ENCODE measurements around the gene CUBN. TPM values are rescaled to one million over a fixed set of nuclear protein-coding genes. Genes with fewer than 3 reads are reported as not detected.

The CUBN gene
- total and polyA plus RNA-seq, 10 of the 15 experiments (the other 5 are each of a cell fraction or from before 2014, with no cell fraction given), result under 0.01 to 0.14 (median 0.02) TPM; not detected in 6

DNA sequence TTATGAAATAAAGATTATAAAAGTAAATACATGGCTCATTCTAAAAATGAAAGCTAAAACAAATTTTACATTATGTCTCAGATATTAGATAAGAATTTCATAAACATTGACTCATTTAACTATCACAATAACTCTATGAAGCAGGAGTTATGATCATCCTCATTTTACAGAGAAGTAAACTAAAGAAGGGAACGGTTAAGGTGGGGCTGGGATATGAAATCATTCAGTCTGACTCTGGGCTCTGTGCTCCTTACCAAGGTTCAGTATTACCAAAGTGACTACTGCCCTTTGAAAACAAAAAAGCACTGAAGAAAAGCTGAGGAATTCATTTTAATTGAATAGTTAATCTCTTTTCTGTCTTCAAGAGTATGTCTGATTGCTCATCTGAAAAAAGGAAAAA, 22.1 kb upstream of the CUBN start:
- 48% methylated on average over 1 of the region's 1 CpG for WGBS (ENCODE audit: insufficient coverage, insufficient replicate concordance, low lambda C conversion rate, missing lambda C conversion rate)
- in situ Hi-C loops (cut with MboI), result no loop called here
- H4K20me1 ChIP-seq (ENCODE audit: control insufficient read depth, insufficient read depth), result no peaks in the 10 kb centered on the region

DNA sequence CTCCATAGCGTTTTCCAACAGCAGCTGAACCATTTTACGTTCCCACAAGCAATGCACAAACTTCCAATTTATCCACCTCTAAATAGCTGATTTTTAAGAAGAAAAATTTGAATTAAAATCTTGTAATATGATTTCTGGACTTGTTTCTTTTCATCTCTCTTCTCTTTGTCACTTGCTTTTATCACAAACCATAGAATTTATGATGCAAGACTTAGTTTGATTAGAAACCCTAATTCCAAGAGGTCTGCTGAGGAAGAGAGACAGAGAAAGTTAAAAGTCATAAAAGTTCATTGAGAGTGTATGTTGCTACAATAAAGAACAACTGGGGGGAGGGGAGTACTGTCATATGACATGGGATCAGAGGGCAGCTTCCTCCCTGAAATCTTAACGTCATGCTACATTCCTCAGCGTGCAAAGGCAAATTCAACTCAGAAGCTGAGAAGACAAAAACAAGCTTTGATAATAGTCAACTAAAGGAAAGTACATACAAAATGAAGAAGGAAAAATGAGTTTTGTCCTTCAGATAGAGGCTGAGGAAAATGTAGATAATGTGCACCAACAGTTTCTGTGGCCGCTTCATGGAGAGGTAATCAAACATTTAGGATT, 18.4 kb upstream of the CUBN start:
- Histone ChIP-seq H2AFZ (ENCODE audit: control insufficient read depth, low read depth, low read length) (no peak overlapping the region), H3K9ac (ENCODE audit: control insufficient read depth, insufficient read depth, low read length) (no peak overlapping the region), H4K20me1 (ENCODE audit: control insufficient read depth, insufficient read depth) (no peaks in the 10 kb centered on the region), H3K4me1 (ENCODE audit: control insufficient read depth, insufficient read depth, low read length) (no peaks in the 10 kb centered on the region), H3K4me2 (ENCODE audit: control insufficient read depth, insufficient read depth) (no peak overlapping the region), H3K9me3 (replicated peaks; ENCODE audit: control insufficient read depth, insufficient read depth, low read length) (no peaks in the 10 kb centered on the region), H3K27ac (ENCODE audit: control insufficient read depth, insufficient read depth) (no peak overlapping the region), H3K27me3 (replicated peaks in 1 of 2; ENCODE audit: control insufficient read depth in 2 of 2, insufficient read depth in 2 of 2, low read length in 1 of 2) (no peaks in the 10 kb centered on the region), H3K4me3 (no peak overlapping the region), H3K36me3 (ENCODE audit: control insufficient read depth in 2 of 2, insufficient read depth in 2 of 2, low read length in 1 of 2) (no peaks in the 10 kb centered on the region), H3K79me2 (ENCODE audit: control insufficient read depth, insufficient read depth, low read length) (no peaks in the 10 kb centered on the region)
- 87% methylated on average over 5 of the region's 5 CpGs for WGBS (ENCODE audit: insufficient coverage, insufficient replicate concordance, low lambda C conversion rate, missing lambda C conversion rate)
- ChIA-PET SMC1A (ENCODE audit: uncharacterized antibody, unreplicated experiment) (interaction anchor here (0.7 kb wide), 1 partner anchor 277 kb away, joined by 4 read pairs; no protein-coding TSS in a partner anchor), CTCF (no interaction called here), RAD21 (ENCODE audit: unreplicated experiment) (no interaction called here), POLR2A (no interaction called here)
- TF ChIP-seq IKZF1 (conservative IDR thresholded peaks at IDR 0.05) (no peak), FOS (IDR thresholded peaks at IDR 0.05; ENCODE audit: borderline replicate concordance, extremely low read depth, insufficient read length) (no peak), SMAD5 (IDR thresholded peaks at IDR 0.05; ENCODE audit: low read depth) (no peak), ATF7 (IDR thresholded peaks at IDR 0.05; ENCODE audit: low read depth) (no peak)
- TF ChIP-seq, protein P1, sequence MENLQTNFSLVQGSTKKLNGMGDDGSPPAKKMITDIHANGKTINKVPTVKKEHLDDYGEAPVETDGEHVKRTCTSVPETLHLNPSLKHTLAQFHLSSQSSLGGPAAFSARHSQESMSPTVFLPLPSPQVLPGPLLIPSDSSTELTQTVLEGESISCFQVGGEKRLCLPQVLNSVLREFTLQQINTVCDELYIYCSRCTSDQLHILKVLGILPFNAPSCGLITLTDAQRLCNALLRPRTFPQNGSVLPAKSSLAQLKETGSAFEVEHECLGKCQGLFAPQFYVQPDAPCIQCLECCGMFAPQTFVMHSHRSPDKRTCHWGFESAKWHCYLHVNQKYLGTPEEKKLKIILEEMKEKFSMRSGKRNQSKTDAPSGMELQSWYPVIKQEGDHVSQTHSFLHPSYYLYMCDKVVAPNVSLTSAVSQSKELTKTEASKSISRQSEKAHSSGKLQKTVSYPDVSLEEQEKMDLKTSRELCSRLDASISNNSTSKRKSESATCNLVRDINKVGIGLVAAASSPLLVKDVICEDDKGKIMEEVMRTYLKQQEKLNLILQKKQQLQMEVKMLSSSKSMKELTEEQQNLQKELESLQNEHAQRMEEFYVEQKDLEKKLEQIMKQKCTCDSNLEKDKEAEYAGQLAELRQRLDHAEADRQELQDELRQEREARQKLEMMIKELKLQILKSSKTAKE (IDR thresholded peaks at IDR 0.05; ENCODE audit: low read depth, poor library complexity, severe bottlenecking), result no peak
- DNase-seq (ENCODE audit: low read depth, low spot score) (no peak), FAIRE-seq (no peak), ATAC-seq (no peak)
- in situ Hi-C loops (cut with MboI) (no loop called here), intact Hi-C loops (cut with micrococcal nuclease; ENCODE audit: unreplicated experiment) (no loop called here)
- no TSS peak for BruUV-seq (replicated peaks)

More for the DNA sequence above, 22.1 kb upstream of the CUBN start:
- Histone ChIP-seq H3K9me3 (replicated peaks; ENCODE audit: control insufficient read depth, insufficient read depth, low read length) (no peaks in the 10 kb centered on the region), H2AFZ (ENCODE audit: control insufficient read depth, low read depth, low read length) (no peak overlapping the region), H3K27ac (ENCODE audit: control insufficient read depth, insufficient read depth) (no peak overlapping the region), H3K4me3 (no peak overlapping the region), H3K36me3 (ENCODE audit: control insufficient read depth in 2 of 2, insufficient read depth in 2 of 2, low read length in 1 of 2) (no peaks in the 10 kb centered on the region), H3K4me1 (ENCODE audit: control insufficient read depth, insufficient read depth, low read length) (no peaks in the 10 kb centered on the region), H3K79me2 (ENCODE audit: control insufficient read depth, insufficient read depth, low read length) (no peaks in the 10 kb centered on the region), H3K27me3 (replicated peaks in 1 of 2; ENCODE audit: control insufficient read depth in 2 of 2, insufficient read depth in 2 of 2, low read length in 1 of 2) (no peaks in the 10 kb centered on the region), H3K4me2 (ENCODE audit: control insufficient read depth, insufficient read depth) (no peak overlapping the region), H3K9ac (ENCODE audit: control insufficient read depth, insufficient read depth, low read length) (no peak overlapping the region)
- CTCF ChIA-PET, result no interaction called here
- SMC1A ChIA-PET (ENCODE audit: uncharacterized antibody, unreplicated experiment), result no interaction called here
- ATAC-seq, result no peak
- RAD21 ChIA-PET (ENCODE audit: unreplicated experiment), result interaction anchor here (1.1 kb wide), 1 partner anchor 75 kb away, joined by 3 read pairs; no protein-coding TSS in a partner anchor
- POLR2A ChIA-PET, result no interaction called here
- intact Hi-C loops (cut with micrococcal nuclease; ENCODE audit: unreplicated experiment), result no loop called here
- FAIRE-seq, result no peak
- DNase-seq (ENCODE audit: low read depth, low spot score), result no peak
- no peak for TF ChIP-seq YY1 (IDR thresholded peaks at IDR 0.05; ENCODE audit: low read depth, low read length)
- TF ChIP-seq RB1 (IDR thresholded peaks at IDR 0.05; ENCODE audit: borderline replicate concordance), result no peak
- TF ChIP-seq GATAD2B (conservative IDR thresholded peaks at IDR 0.05; ENCODE audit: low read depth), result no peak
- TF ChIP-seq, protein P2, sequence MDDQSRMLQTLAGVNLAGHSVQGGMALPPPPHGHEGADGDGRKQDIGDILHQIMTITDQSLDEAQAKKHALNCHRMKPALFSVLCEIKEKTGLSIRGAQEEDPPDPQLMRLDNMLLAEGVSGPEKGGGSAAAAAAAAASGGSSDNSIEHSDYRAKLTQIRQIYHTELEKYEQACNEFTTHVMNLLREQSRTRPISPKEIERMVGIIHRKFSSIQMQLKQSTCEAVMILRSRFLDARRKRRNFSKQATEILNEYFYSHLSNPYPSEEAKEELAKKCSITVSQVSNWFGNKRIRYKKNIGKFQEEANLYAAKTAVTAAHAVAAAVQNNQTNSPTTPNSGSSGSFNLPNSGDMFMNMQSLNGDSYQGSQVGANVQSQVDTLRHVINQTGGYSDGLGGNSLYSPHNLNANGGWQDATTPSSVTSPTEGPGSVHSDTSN (IDR thresholded peaks at IDR 0.05; ENCODE audit: insufficient replicate concordance, low read depth, low read length), result no peak
- TF ChIP-seq TARDBP (IDR thresholded peaks at IDR 0.05; ENCODE audit: borderline replicate concordance), result no peak
- no peak for TF ChIP-seq CREM (IDR thresholded peaks at IDR 0.05; ENCODE audit: low read depth)
- no TSS peak for BruUV-seq (replicated peaks)

Data from GM12878 (cell line).